HG02763 (cell line): ENCODE results near the gene TACR2.
"Not testable (repeated sequence)": the region's sequence is repeated elsewhere in the genome, so short reads cannot be mapped to it uniquely, and the experiment has no call there.

Experiments used
- ATAC-seq: cut with Tn5 transposase; IDR thresholded peaks from one replicate; pipeline ENCODE4 v1.9.1; 2021; ENCODE audit warnings: mild to moderate bottlenecking, moderate library complexity; ENCODE audit not compliant: unreplicated experiment

Gene TACR2

GRCh38 chr10:69451209-69451783, 34.6 kb upstream of the TACR2 start, which contains the start of gene TSPAN15:
TSPAN15 (plus strand) TSS chr10:69451465; CDS start chr10:69451595, 130 bp downstream.
- peak; percentile 74 for ATAC-seq

DNA sequence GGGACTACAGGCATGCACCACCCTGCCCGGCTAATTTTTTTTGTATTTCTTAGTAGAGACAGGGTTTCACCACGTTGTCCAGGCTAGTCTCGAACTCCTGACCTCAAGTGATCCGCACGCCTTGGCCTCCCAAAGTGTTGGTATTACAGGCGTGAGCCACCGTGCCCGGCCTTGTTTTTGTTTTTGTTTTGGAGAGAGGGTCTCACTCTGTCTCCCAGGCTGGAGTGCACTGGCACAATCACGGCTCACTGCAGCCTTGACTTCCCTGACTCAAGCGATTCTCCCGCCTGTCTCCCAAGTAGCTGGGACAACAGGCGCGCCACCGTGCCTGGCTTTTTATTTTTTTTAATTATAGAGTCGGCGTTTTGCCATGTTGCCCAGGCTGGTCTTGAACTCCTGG, 33.7 kb upstream of the TACR2 start:
- not testable (repeated sequence) for ATAC-seq

DNA sequence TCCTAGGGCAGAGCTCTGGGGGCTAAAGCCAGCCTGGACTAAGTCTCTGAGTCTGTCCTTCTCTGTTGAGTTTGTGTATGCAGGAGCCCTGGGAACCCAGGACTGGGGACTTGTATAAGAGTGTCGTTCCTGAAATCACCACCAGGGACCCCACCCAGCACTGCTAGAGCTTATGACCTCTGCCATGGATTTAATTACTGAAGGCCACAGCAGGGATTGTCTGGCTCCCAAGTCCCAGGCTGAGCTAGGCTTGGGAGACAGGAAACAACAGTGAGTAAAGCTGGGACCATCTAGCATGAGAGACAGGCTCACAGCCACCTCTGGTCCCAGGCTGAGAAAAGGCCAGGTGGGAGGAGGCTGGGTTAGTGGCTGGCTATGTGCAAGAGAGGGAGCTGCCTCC, 33.1 kb upstream of the TACR2 start:
- no peak for ATAC-seq

- ATAC-seq = no peak
These were observed 30.0 kb upstream of the TACR2 start for GRCh38 chr10:69446650-69447151.

GRCh38 chr10:69446229-69446628, 29.5 kb upstream of the TACR2 start:
- no peak for ATAC-seq

- no peak for ATAC-seq
These were observed 28.3 kb upstream of the TACR2 start for GRCh38 chr10:69445041-69445440.

DNA sequence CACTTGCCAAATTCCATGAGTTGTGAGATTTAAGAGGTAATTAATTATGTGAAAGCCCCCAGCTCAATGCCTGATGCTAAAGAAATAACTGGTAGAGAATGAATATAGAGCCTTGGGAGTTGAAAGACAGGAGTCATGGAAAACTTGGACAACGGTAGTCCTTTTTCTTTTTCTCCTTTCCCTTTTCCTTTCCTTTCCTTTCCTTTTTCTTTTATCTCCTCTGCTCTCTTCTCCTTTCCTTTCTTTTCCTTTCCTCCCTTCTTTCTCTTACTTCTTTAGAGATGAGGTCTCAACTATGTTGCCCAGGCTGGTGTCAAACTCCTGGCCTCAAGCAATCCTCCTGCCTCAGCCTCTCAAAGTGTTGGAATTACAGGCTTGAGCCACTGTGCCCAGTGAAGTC, 26.6 kb upstream of the TACR2 start:
- no peak for ATAC-seq

- no peak for ATAC-seq
These were observed 23.2 kb upstream of the TACR2 start for GRCh38 chr10:69439813-69440506.

GRCh38 chr10:69439350-69439739, 22.6 kb upstream of the TACR2 start:
- ATAC-seq = no peak

DNA sequence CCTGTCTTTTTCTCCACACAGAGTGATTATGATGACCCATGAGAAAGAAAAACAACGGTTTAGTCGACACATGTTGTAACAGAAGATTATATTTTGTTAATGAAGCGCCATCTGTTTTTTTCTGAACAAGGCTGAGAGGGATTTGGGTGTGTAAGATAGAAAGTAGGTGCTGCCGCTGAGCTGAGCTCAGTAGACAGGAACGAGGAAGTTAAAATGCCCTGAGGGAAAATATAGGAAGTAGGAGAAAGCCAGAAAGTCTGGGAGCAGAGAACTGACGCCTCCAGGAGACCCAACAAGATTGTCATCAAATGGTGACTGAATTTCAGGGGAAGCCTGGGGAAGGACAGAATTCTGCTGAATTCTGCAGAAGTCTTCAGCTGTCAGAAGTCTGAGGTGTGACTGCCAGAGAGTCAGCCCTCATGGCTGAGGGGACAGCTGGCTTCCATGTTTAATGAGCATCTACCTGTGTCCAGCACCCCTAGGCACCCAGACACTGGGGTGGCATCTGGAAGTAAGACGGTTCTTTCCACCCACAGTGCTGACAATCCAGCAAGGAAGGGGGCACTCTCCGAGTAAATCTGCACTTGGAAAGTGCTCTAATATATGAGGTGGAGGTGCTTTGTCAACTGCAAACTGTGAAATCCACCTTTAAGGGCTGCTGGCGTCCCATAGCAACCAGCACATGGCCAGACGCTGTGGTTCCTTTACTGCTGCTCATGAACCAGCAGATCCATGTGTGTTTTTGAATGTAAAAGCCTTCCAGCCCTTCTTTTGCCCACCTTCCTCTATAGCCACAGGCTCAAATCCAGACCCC, 22.0 kb upstream of the TACR2 start:
- no peak for ATAC-seq

DNA sequence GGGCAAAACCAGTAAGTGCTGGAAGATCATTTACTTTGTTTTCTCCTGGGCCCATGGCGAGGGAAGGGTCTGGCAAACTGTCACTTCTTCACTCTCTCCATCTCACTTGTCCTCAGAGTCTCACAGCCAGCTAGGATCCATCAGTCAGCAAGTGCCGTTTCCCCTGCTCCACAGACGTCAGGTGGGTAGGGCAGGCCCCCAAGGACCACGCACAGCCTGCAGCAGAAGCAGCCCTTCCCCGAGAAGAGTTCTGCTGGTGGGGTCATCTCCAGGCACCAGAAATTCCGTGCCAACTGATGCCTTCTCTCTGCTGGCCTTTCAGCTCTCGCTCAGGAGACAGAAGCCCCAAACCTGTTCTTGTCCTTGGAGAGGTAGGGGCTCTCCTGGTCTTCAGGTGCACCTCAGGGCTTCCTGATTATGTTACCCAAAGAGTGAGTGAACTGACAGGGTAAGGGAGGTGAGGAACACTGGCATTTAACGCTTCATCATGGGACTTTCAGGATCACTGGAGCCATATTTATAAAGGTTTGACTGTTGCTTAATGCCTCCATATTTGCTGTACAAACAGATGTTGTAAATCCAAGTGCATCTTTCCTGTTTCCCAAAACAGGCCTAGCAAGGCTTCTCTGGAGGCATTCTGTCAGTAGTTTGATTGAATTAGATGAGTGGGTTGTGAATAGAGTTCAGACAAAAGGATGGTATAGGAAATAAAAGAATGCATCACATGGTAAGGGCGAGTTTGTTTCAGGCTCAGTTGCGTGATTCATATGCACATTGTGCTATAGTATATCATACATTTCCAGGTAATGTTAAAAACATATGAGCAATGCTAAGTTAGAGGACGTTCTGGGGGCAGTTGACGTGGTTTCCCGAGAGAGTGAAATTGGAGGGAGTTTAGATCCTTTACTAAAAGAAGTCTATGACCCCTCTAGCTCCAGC, 20.9 kb upstream of the TACR2 start:
- no peak for ATAC-seq

- no peak for ATAC-seq
These were observed 19.3 kb upstream of the TACR2 start for GRCh38 chr10:69435966-69436520.

GRCh38 chr10:69434926-69435325, 18.2 kb upstream of the TACR2 start:
- no peak for ATAC-seq

DNA sequence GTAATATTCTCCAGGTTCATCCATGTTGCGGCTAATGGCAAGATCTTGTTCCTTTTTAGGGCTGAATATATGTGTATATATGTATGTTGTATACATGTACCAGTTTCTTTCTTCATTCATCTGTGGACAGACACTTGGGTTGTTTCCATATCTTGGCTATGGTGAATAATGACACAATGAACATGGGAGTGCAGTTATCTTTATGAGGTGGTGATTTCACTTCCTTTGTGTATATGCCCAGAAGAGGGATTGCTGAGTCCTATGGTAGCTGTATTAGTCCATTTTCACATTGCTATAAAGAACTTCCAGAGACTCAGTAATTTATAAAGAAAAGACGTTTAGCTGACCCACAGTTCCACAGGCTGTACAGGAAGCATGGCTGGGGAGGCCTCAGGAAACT, 17.5 kb upstream of the TACR2 start:
- ATAC-seq = no peak

DNA sequence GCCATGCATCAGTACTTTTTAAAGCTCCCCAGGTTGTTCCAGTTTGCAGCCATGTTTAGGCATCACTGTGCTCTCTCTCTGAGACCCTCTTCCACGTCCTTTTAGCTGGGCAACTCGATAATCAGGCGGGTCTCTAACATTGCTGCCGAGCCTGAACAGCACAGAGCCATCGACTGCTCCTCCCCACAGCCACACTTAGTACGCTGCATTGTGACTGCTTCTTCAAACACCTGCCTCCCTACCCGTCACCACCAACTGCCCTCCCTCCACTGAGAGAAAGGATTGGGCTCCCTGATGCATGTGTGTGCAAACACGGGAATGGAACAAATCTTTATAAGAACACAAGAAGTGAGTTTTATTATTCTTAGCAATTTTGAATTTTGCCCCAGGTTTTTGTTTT, 11.4 kb upstream of the TACR2 start:
- ATAC-seq = no peak

DNA sequence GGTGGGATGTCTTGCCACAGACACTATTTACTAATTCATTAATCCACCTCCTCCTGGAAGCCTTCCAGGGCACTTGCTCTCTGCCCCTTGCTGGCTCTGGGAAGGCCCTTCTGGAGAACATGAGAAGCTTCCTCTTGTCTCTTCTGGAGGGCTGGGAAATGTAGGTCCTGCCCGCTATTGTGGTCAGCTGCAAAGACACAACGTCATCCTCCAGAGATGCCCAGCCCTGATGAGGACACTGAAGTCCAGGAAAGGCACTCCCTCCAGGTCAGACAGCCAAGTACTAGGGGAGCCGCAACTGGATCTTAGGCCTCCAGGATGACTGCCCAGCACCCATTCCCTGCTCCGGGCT, 9.6 kb upstream of the TACR2 start:
- no peak for ATAC-seq

DNA sequence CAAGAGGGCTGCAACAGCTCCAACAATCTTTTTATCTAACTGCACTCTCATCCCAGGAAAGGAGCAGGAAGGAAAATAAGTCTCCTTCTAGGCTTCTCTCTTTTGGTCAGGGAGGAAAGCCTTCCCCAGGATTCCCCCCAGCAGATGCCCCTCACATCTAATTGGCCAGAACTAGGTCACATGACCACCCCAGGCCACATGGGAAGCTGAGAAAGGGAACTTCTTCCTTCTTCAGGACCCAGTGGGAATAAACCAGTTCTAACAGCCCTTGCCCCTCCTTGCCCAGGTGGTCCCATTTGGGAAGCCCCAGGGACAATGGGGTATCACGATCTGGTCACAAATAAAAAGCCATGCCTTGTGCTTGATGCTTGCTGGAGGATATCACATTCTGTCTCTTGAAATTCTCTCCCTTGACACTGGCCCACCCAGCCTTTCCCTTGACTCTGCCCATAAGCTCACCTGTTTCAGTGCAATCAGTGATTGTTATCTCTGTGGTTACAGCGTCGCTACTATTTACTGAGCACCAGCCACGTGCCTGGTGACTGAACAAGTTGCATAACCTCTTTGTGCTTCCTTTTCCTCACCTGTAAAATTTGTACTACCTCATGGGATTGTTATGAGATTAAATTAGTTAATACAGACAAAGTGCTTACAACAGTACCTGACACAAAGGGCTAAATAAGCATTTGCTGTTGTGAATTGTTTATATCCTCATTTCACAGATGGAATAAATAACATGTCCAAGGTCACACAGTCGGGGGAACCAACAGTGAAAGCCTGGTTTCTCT, 9.0 kb upstream of the TACR2 start:
- no peak for ATAC-seq

GRCh38 chr10:69425041-69425440, 8.3 kb upstream of the TACR2 start:
- no peak for ATAC-seq

- ATAC-seq = no peak
These were observed 6.0 kb upstream of the TACR2 start for GRCh38 chr10:69422676-69423075.
